Heart right ventricle (tissue), 16 donors: Measurements from ENCODE around the gene ZCCHC13. TPM values are rescaled to one million over a fixed set of nuclear protein-coding genes. Genes with fewer than 3 reads are reported as not detected.

Experiments
- ATAC-seq, 8 donors: fragments of 200-7000 bp; cut with Tn5 transposase; one replicate each; pipeline ENCODE4 v1.9.1; 2020; ENCODE audit warnings: mild to moderate bottlenecking in 8 of 8, moderate library complexity in 8 of 8, moderate number of reproducible peaks in 1 of 8
- DNase-seq, 2 donors: peaks; one replicate each; pipeline ENCODE4 v3.0.0-alpha.2; 2020
- H3K27ac ChIP-seq, 10 donors: fragments of 200-600 bp; sonication (generic) in 2 of 10; one replicate each; pipeline versions ENCODE4 v1.5.0 to v1.8.0; 2020 to 2022; ENCODE audit warnings: mild to moderate bottlenecking in 3 of 10
- H3K27me3 ChIP-seq, 7 donors: fragments of 200-600 bp; one replicate each; pipeline ENCODE4 v1.8.0; 2021 to 2022; ENCODE audit warnings: mild to moderate bottlenecking in 2 of 7
- H3K36me3 ChIP-seq, 9 donors: fragments of 200-600 bp; sonication (generic) in 1 of 9; one replicate each; pipeline versions ENCODE4 v1.5.0 to v1.8.0; 2020 to 2022; ENCODE audit warnings: mild to moderate bottlenecking in 2 of 9
- H3K4me1 ChIP-seq, 9 donors: fragments of 200-600 bp; sonication (generic) in 1 of 9; one replicate each; pipeline versions ENCODE4 v1.5.0 to v1.8.0; 2020 to 2022; ENCODE audit warnings: mild to moderate bottlenecking in 4 of 9
- H3K4me3 ChIP-seq, 10 donors: fragments of 200-600 bp; sonication (generic) in 2 of 10; one replicate each; pipeline versions ENCODE4 v1.5.0 to v1.8.0; 2020 to 2022; ENCODE audit warnings: mild to moderate bottlenecking in 7 of 10, moderate library complexity in 2 of 10
- H3K9me3 ChIP-seq, 11 donors: fragments of 200-600 bp in 10 of 11; sonication (generic) in 2 of 11; one replicate each; pipeline versions ENCODE4 v1.5.0 to v1.8.0; 2013 to 2022; ENCODE audit warnings: mild to moderate bottlenecking in 2 of 11, control low read depth in 1 of 11, moderate library complexity in 1 of 11
- WGBS, 2 donors: extraction: QIAGEN DNeasy Blood & Tissue Kit; methylation state at CpG; one replicate each; pipeline ENCODE4 v1.1.7; 2013; ENCODE audit warnings: inconsistent platforms in 1 of 2; 5-methylcytosine and 5-hydroxymethylcytosine counted together
- intact Hi-C, 10 donors: fragments of 100-400 bp; cut with DNase I; formaldehyde crosslinking; loops; one replicate each; pipeline versions ENCODE4 v1.11.1 to v1.14.2; 2022
- polyA plus RNA-seq, 2 donors: library from polyadenylated mRNA; stranded (reverse); fragments of 200-250 nt; gene quantifications; one replicate each; pipeline ENCODE4 v1.2.3, GENCODE V29; 2013
- total RNA-seq, 10 donors: library from RNA; stranded (reverse); fragmentation: NEBNext Ultra II Directional in 3 of 10; extraction: Animal tissue kit (Norgen Biotek cat#: 25700) in 3 of 10; gene quantifications; one replicate each; pipeline versions ENCODE4 v1.2.1 to v1.2.4, GENCODE V29; 2021 to 2023
- TF ChIP-seq, protein P1 (sequence below), 9 donors: fragments of 200-600 bp; sonication (generic) in 2 of 9; IDR thresholded peaks; one replicate each; pipeline versions ENCODE4 v1.5.0 to v1.8.0; 2021 to 2022; ENCODE audit warnings: antibody characterized with exemption in 9 of 9, mild to moderate bottlenecking in 5 of 9, moderate library complexity in 1 of 9
- donor health status: Arrhythmogenic right ventricular cardiomyopathy.
- donor health status: ischemic (EF 13 %, LVEDD 7.1; RV severe dilation, severe dysfunction).
- donor health status: healthy with polysubstance abuse.
- donor health status: DM: no; HTN: yes; CAD: no.
- donor health status: DM: no; HTN: no; CAD: no.
- donor health status: ischemic (EF 25% LVEDD 6.9; RV normal size, moderate dysfunction).
- donor health status: ischemic (EF 25% LVEDD 5.7; RV mildly dilated, moderate dysfunction).
- donor health status: healthy.
- donor health status: DM: yes; HTN: yes; CAD: no.
- donor health status: Ischemic cardiomyopathy.
- donor health status: ischemic (EF 35%, LVEDD 5.7; RV mildly dilated, moderate dysfunction).
- donor health status: nonischemic (EF 11% LVEDD 7.7; RV severe dilation, severe dysfunction).
- donor health status: DM: yes; HTN: yes; CAD: no.
- donor health status: PGD.
- donor health status: ischemic (EF 29% LVEDD 5.4; RV normal size, mild dysfunction).
- donor health status: nonischemic (EF 23%, LVEDD 6.1; RV moderate dilation, normal function).

The ZCCHC13 gene
- total and polyA plus RNA-seq, 12 donors: not detected

GRCh38 chrX:74270393-74270792 is 33.6 kb upstream of the ZCCHC13 start:
- H3K27me3 ChIP-seq: peaks cover 0 to 6% (median 0%) of the 10 kb centered on the region in 7 donors
- ATAC-seq (no peak), DNase-seq (no peak)
- WGBS, 2 donors: 85 to 87% methylated on average over 3 of the region's 3 CpGs
- peaks cover 0 to 15% (median 0%) of the 10 kb centered on the region in 9 donors for H3K4me1 ChIP-seq
- H3K4me3 ChIP-seq: no peak overlapping the region
- no peak overlapping the region for H3K27ac ChIP-seq
- H3K9me3 ChIP-seq: no peaks in the 10 kb centered on the region
- TF ChIP-seq, protein P1, sequence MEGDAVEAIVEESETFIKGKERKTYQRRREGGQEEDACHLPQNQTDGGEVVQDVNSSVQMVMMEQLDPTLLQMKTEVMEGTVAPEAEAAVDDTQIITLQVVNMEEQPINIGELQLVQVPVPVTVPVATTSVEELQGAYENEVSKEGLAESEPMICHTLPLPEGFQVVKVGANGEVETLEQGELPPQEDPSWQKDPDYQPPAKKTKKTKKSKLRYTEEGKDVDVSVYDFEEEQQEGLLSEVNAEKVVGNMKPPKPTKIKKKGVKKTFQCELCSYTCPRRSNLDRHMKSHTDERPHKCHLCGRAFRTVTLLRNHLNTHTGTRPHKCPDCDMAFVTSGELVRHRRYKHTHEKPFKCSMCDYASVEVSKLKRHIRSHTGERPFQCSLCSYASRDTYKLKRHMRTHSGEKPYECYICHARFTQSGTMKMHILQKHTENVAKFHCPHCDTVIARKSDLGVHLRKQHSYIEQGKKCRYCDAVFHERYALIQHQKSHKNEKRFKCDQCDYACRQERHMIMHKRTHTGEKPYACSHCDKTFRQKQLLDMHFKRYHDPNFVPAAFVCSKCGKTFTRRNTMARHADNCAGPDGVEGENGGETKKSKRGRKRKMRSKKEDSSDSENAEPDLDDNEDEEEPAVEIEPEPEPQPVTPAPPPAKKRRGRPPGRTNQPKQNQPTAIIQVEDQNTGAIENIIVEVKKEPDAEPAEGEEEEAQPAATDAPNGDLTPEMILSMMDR (IDR thresholded peaks at IDR 0.05): no peak
- peaks cover 0 to 75% (median 5%) of the 10 kb centered on the region in 9 donors for H3K36me3 ChIP-seq
- intact Hi-C loops: no loop called here

GRCh38 chrX:74272230-74272629 is 31.8 kb upstream of the ZCCHC13 start:
- Histone ChIP-seq H3K27ac (no peak overlapping the region), H3K4me3 (no peak overlapping the region), H3K36me3 (peaks cover 0 to 89% (median 5%) of the 10 kb centered on the region in 9 donors), H3K4me1 (peaks cover 0 to 15% (median 0%) of the 10 kb centered on the region in 9 donors), H3K9me3 (no peaks in the 10 kb centered on the region), H3K27me3 (peaks cover 0 to 6% (median 0%) of the 10 kb centered on the region in 7 donors)
- ATAC-seq: no peak
- TF ChIP-seq, protein P1 (IDR thresholded peaks at IDR 0.05): no peak
- no peak for DNase-seq
- 93 to 95% methylated on average over 2 of the region's 2 CpGs for WGBS, 2 donors
- intact Hi-C loops: no loop called here

DNA sequence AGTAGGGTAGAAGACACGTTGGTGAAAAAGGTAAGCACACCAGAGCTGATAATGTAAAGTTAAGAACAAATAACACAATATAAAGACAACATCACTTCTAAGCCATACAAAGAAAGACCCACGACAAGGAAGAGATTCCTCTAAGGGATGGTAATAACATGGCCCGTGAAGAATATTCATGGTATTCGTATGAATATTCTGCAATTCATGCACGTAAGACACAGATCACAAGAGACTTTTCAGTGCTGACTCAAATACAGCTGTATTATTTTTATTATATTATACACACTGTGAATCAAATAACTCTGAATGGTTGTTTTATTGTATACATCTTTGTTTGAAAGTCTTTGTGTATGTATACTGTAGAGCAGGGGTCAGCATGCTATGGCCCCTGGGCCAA is 29.5 kb upstream of the ZCCHC13 start:
- H3K4me1 ChIP-seq: peaks cover 0 to 15% (median 0%) of the 10 kb centered on the region in 9 donors
- no peak for DNase-seq
- TF ChIP-seq, protein P1 (IDR thresholded peaks at IDR 0.05): no peak
- WGBS, 2 donors: 81 to 86% methylated on average over 5 of the region's 5 CpGs
- intact Hi-C loops: no loop called here
- peaks cover 0 to 2% (median 0%) of the 10 kb centered on the region in 7 donors for H3K27me3 ChIP-seq
- ATAC-seq: no peak
- H3K36me3 ChIP-seq: peaks cover 0 to 94% (median 5%) of the 10 kb centered on the region in 9 donors
- no peak overlapping the region for H3K27ac ChIP-seq
- H3K9me3 ChIP-seq: no peaks in the 10 kb centered on the region
- H3K4me3 ChIP-seq: no peak overlapping the region

DNA sequence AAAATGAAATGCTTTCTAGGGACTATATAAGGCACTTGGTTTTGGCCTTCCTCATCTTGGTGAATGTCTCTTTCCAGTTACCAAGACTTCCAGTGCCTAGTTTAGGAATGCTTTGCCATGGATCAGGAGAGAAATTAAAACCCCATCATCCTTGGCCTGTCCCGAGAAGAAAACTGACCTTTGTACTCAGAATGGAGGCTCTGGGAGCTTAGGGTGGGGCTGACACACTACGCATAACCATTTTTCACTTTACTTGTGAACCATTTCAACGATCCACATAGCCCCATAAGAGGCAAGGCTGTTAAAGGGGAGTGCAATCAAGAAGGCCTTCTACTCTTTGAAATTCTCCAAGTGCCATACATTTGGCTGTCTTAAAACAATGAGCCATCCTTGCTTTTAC is 26.7 kb upstream of the ZCCHC13 start:
- Histone ChIP-seq H3K36me3 (peaks cover 0 to 98% (median 17%) of the 10 kb centered on the region in 9 donors), H3K27me3 (peaks cover 0 to 8% (median 0%) of the 10 kb centered on the region in 7 donors), H3K9me3 (no peaks in the 10 kb centered on the region), H3K4me3 (no peak overlapping the region), H3K27ac (no peak overlapping the region), H3K4me1 (peaks cover 0 to 2% (median 0%) of the 10 kb centered on the region in 9 donors)
- intact Hi-C loops: no loop called here
- 80 to 88% methylated on average over 3 of the region's 3 CpGs for WGBS, 2 donors
- TF ChIP-seq, protein P1 (IDR thresholded peaks at IDR 0.05): no peak
- DNase-seq (no peak), ATAC-seq (no peak)
